ENCODE measurements around the gene RTL1. TPM values are rescaled to one million over a fixed set of nuclear protein-coding genes. Genes with fewer than 3 reads are reported as not detected.

The RTL1 gene
- total RNA-seq, 2 experiments from 2014 or later = not detected

DNA sequence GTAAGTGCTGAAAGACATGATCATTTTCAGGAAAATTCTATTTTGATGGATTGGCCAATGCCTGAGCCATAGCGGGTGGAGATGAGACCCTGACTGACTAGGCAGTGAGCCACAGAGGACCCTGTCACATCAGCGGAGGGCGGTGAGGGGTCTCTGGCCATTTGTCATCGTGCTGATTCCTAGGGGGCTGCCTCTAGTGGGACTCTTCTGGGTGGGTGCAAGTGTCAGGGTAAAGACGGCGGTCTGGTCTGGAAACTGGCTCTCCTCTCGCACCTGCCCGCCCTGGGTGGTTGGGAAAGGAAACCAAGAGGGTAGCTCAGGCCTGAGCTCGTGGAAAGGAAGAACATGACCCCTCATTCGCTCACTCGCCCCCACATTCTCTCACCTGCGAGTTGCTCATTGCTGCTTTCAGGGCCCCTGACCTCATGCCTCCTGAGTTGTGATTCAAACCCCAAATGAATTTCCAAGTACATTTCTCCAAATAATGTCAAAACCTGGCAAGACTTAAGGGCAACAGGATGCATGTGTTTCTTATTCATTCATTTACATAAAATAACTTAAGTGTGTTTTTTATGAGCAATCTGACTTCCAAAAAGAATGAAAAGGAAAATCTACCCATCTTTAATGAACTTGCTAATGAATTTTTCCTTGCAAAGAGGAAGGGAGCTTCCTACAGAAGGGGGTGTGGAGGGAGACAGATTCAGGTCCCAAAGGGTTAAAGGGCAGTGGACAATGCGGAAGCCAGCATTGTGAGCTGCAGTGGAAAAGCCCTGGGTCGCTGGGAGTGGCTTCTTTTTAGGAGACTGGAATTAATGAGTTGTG is 64.8 kb downstream of the RTL1 start:
- DNase-seq (no peak), ATAC-seq (ENCODE audit: low read depth) (no peak)
- H3K9me3 Mint-ChIP-seq = no peaks in the 10 kb centered on the region
- H3K4me3 Mint-ChIP-seq = no peak overlapping the region
- POLR2A ChIA-PET = no interaction called here
- H3K27me3 Mint-ChIP-seq = no peaks in the 10 kb centered on the region
- H3K27ac Mint-ChIP-seq = no peak overlapping the region
- peaks cover 7% of the 10 kb centered on the region for H3K4me1 Mint-ChIP-seq
- H3K36me3 Mint-ChIP-seq = no peaks in the 10 kb centered on the region

GRCh38 chr14:100837805-100838350 is 65.6 kb downstream of the RTL1 start:
- no peak for ATAC-seq (ENCODE audit: low read depth)
- H3K4me1 Mint-ChIP-seq = peaks cover 3% of the 10 kb centered on the region
- POLR2A ChIA-PET = no interaction called here
- no peaks in the 10 kb centered on the region for H3K36me3 Mint-ChIP-seq
- no peaks in the 10 kb centered on the region for H3K9me3 Mint-ChIP-seq
- no peak overlapping the region for H3K27ac Mint-ChIP-seq
- no peak for DNase-seq
- no peak overlapping the region for H3K4me3 Mint-ChIP-seq
- no peaks in the 10 kb centered on the region for H3K27me3 Mint-ChIP-seq

DNA sequence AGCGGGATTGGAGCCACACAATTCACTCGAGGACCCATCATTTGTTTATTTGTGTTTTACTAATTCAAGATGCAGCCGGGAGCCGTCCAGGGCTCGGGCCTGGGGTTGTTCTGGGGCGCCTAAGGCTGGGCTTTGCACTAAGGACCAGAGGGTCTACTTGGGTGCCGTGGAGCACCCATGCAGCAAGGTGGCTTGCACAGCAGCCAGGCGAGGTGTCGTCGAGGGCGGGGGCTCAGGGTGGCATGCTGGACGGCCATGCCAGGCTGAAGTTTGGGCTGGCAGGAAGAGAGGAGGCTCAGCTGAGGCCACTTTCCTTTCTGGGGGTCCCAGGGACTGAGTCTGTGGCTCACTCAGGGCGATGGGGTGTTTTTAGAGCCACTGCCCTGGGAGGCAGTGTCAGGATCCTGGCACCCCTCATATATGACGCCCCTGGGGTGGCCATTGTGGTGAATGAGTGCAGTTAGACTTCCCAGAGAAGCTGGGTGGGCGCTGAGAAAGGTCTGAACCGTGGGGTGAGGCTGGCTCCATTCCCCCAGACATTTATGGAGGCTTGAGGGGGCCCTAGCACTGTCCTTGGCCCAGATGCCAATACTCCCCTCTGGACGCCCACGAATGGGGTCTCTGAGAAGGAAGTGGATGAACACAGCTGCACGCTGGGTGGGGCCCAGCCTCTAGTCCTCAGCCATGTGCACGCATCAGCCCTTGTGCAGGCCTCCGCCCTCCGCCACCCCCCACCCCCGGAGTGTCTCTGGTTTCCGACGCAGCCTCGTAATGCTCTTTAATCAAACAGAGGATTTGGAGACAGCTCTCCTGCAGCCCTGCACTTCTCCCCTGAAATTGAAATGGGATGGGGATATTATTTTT is 66.3 kb downstream of the RTL1 start:
- POLR2A ChIA-PET = no interaction called here
- Mint-ChIP-seq H3K27me3 (no peaks in the 10 kb centered on the region), H3K4me1 (no peaks in the 10 kb centered on the region), H3K36me3 (no peaks in the 10 kb centered on the region), H3K4me3 (no peak overlapping the region), H3K27ac (no peak overlapping the region), H3K9me3 (no peaks in the 10 kb centered on the region)
- DNase-seq (no peak), ATAC-seq (ENCODE audit: low read depth) (no peak)

- Mint-ChIP-seq H3K4me3 (no peak overlapping the region), H3K4me1 (no peaks in the 10 kb centered on the region), H3K36me3 (no peaks in the 10 kb centered on the region), H3K9me3 (no peaks in the 10 kb centered on the region), H3K27ac (no peak overlapping the region), H3K27me3 (no peaks in the 10 kb centered on the region)
- POLR2A ChIA-PET = no interaction called here
- no peak for DNase-seq
- ATAC-seq (ENCODE audit: low read depth) = no peak
Observed at GRCh38 chr14:100836311-100836805, 67.2 kb downstream of the RTL1 start.

DNA sequence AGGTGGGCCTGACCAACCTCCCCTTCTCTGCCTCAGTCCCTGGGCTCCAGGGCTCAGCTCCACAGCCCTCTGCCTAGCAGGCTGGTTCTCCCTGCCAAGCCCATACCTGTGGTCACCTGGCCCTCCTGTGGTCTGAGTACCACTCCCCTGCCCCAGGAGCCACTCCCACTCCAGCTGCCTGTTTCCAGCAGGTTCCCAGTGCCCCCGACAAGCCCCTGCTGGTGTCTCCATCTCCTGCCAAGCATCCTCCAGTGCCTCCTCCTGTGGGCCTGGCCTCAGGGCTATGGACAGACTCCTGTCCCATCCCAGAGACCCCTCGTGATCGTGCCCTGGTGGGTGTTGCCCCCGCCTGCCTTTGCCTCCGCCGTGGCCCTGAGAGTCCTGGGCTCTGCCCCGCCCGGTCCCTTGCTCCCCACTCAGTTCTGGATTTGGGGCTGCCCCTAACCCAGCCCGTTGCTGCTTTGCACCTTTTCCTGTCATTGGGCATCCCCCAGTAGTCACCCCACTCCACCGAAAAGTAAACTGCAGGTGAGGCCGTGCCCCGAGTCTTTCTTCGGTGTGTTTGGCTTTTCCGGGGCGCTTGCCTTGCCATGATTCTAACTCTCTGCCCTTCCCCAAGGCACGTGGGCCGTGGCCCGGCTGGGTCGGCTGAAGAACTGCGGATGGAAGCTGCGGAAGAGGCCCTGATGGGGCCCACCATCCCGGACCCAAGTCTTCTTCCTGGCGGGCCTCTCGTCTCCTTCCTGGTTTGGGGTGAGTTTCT is 67.8 kb downstream of the RTL1 start:
- Mint-ChIP-seq H3K27me3 (no peaks in the 10 kb centered on the region), H3K36me3 (no peaks in the 10 kb centered on the region), H3K27ac (no peak overlapping the region), H3K4me3 (no peak overlapping the region), H3K4me1 (no peaks in the 10 kb centered on the region), H3K9me3 (no peaks in the 10 kb centered on the region)
- DNase-seq = no peak
- no peak for ATAC-seq (ENCODE audit: low read depth)
- POLR2A ChIA-PET = no interaction called here

DNA sequence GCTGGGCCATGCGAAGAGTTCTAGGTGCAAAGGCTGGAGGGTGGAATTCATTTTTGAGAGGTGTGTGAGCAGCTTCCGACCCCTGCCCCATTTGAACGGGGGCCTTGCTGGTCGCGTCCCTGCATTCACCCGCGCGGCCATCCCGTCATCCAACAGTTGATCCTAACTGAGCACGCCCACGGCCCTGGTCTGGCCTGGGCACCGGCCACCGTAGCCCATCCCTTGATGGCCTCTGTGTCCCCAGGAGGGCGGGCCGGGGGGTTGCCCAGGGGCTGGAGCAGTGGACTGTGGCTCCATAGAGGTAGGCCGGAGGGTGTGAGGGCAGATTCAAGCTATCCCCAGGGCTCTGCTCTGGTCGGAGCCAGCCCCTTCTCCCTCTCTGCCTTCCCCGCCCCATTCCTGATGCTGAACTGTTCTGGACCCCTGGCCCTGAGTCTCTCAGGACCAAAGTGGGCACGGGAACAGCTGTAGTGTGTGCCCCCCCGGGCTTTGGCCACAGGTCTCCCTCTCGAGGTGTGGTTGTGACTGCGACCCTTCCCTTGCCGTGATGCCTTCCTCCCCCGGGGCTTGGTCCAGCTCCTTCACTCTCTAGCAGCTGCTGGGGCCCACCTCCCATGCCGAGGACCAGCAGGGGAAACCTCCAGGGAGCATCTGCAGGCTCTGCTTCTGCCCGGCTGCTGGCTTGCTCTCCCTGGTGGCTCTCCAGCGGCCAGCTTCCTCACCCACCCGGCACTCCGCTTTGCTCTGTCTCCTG is 68.6 kb downstream of the RTL1 start:
- Mint-ChIP-seq H3K27me3 (no peaks in the 10 kb centered on the region), H3K4me1 (no peaks in the 10 kb centered on the region), H3K36me3 (no peaks in the 10 kb centered on the region), H3K4me3 (no peak overlapping the region), H3K9me3 (no peaks in the 10 kb centered on the region), H3K27ac (no peak overlapping the region)
- no peak for ATAC-seq (ENCODE audit: low read depth)
- POLR2A ChIA-PET = no interaction called here
- DNase-seq = no peak

DNA sequence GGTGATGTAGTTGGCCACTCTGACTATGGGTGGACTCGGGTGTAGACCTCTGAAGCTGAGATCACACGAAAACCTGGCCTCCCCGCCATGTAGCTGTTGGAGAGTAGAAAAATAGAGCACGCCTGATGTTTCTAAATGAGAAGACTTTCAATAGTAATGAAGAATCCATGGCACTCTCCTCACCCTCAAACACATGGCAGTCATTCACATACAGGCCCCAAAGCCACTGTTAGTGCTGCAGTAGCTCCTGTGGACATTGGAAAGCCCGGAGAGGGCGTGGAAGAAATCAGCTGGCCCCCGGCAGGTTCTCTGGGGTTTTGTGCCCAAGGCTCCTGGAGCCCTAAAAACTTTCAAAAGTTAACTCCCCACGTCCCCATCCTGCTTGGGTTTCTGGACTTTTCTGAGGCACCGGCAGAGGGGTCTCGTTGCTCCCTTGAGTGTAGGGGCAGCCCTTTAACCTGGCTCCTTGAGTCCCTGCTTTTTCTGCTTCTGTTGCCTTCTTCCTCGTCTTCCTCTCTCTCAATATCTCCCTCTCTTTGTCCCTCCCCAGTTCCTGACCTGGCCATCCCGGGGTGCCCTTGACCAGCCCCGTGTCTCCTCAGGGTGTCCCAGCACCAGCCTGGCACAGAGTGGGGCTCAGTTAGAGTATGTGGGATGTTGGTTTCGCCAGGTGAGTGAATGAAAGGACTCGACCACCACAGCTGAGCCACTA is 69.3 kb downstream of the RTL1 start:
- Mint-ChIP-seq H3K36me3 (no peaks in the 10 kb centered on the region), H3K27me3 (no peaks in the 10 kb centered on the region), H3K4me3 (no peak overlapping the region), H3K27ac (no peak overlapping the region), H3K4me1 (no peaks in the 10 kb centered on the region), H3K9me3 (no peaks in the 10 kb centered on the region)
- POLR2A ChIA-PET = no interaction called here
- no peak for DNase-seq
- ATAC-seq (ENCODE audit: low read depth) = no peak

GRCh38 chr14:100832311-100832960 is 71.1 kb downstream of the RTL1 start:
- no peaks in the 10 kb centered on the region for H3K4me1 Mint-ChIP-seq
- ATAC-seq (ENCODE audit: low read depth) = no peak
- H3K36me3 Mint-ChIP-seq = no peaks in the 10 kb centered on the region
- H3K4me3 Mint-ChIP-seq = no peak overlapping the region
- POLR2A ChIA-PET = no interaction called here
- H3K27ac Mint-ChIP-seq = no peak overlapping the region
- H3K9me3 Mint-ChIP-seq = peaks cover under 1% of the 10 kb centered on the region
- DNase-seq = no peak
- H3K27me3 Mint-ChIP-seq = peaks cover 8% of the 10 kb centered on the region

DNA sequence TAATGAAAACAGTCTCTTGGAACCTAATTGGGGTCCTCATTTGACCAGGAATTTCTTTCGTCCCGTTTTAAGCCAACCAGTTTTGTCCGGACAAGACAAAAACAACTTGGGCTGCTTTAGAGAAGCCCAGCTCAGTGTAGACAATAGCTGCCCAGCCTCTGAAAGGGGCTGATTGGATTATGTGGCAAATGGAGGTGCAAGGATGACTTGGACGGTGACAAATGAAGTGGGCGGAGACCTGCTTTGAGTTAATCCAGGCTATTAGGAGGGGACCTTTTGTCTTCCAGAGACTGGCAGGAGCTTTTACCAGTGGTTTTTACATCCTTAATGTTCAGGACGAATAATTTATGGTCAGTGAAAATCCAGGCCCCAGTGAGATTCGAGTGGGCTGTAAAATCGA is 72.8 kb downstream of the RTL1 start:
- ATAC-seq (ENCODE audit: low read depth) (no peak), DNase-seq (no peak)
- Mint-ChIP-seq H3K36me3 (no peaks in the 10 kb centered on the region), H3K4me3 (no peak overlapping the region), H3K27ac (no peak overlapping the region), H3K4me1 (no peaks in the 10 kb centered on the region), H3K9me3 (peaks cover 2% of the 10 kb centered on the region), H3K27me3 (peaks cover 22% of the 10 kb centered on the region)
- POLR2A ChIA-PET = no interaction called here

Data from activated naive CD8-positive, alpha-beta T cell treated with anti-CD3 and anti-CD28 coated beads, Interleukin-2, amount 10 ng/mL, durations not matched to agents 7 days and 5 days (primary cell).